Kidney (tissue), 14 donors: ENCODE data around the gene SPTBN1. TPM values are rescaled to one million over a fixed set of nuclear protein-coding genes. Genes with fewer than 3 reads are reported as not detected.

ENCODE experiments used
- DNase-seq, 5 donors: peaks; one replicate each; pipeline ENCODE4 v3.0.0-alpha.2; 2013 to 2020
- FAIRE-seq: peaks from 2 replicates; lab custom pipeline; 2012; peaks lifted over from hg19 to GRCh38; lab: Jason Lieb, UNC
- H3K27ac ChIP-seq, 2 donors: one replicate each; pipeline ENCODE4 v1.7.0; 2013; ENCODE audit warnings: low read depth in 2 of 2, low read length in 2 of 2, inconsistent platforms in 1 of 2
- H3K27me3 ChIP-seq: one replicate; pipeline ENCODE4 v1.7.1; 2013; ENCODE audit warnings: low read length, inconsistent platforms; ENCODE audit not compliant: control insufficient read depth, insufficient read depth
- H3K36me3 ChIP-seq, 3 donors: one replicate each; pipeline versions ENCODE4 v1.7.0 to v1.7.1; 2013; ENCODE audit warnings: low read length in 3 of 3, control low read depth in 1 of 3, inconsistent platforms in 1 of 3; ENCODE audit not compliant: insufficient read depth in 3 of 3, control insufficient read depth in 2 of 3
- H3K4me1 ChIP-seq, 3 donors: one replicate each; pipeline versions ENCODE4 v1.7.0 to v1.7.1; 2013; ENCODE audit warnings: low read length in 3 of 3, inconsistent platforms in 1 of 3, low read depth in 1 of 3; ENCODE audit not compliant: control insufficient read depth in 2 of 3, insufficient read depth in 2 of 3
- H3K4me3 ChIP-seq, 3 donors: one replicate each; pipeline versions ENCODE4 v1.7.0 to v1.8.1; 2013; ENCODE audit warnings: low read length in 3 of 3, control low read depth in 1 of 3, inconsistent platforms in 1 of 3
- H3K9ac ChIP-seq, 3 donors: one replicate each; pipeline versions ENCODE4 v1.7.0 to v1.7.1; 2013; ENCODE audit warnings: low read length in 3 of 3, control low read depth in 1 of 3, inconsistent platforms in 1 of 3
- H3K9me3 ChIP-seq, 3 donors: one replicate each; pipeline versions ENCODE4 v1.7.0 to v1.7.1; 2013; ENCODE audit warnings: low read length in 3 of 3, control low read depth in 1 of 3, inconsistent platforms in 1 of 3; ENCODE audit not compliant: control insufficient read depth in 2 of 3, insufficient read depth in 1 of 3
- intact Hi-C: fragments of 100-400 bp; cut with DNase I; formaldehyde crosslinking; loops from one replicate; pipeline ENCODE4 v1.11.1; 2022
- polyA plus RNA-seq: library from polyadenylated mRNA; stranded (reverse); fragments of 350-450 nt; fragmentation: Illumina TruSeq; extraction: RNeasy Lipid Tissue Mini Kit (QIAGEN cat#74804); gene quantifications from one replicate; pipeline ENCODE4 v1.2.3, GENCODE V29; 2014; ENCODE audit warnings: low read depth, low replicate concordance; ENCODE audit not compliant: insufficient read depth
- total RNA-seq: library from RNA; stranded (reverse); fragmentation: NEBNext Ultra II Directional; extraction: Animal tissue kit (Norgen Biotek cat#: 25700); gene quantifications from one replicate; pipeline ENCODE4 v1.2.1, GENCODE V29; 2021
- TF ChIP-seq, protein P1 (sequence below): IDR thresholded peaks from 3 replicates; pipeline ENCODE4 v1.5.1; 2012; ENCODE audit warnings: mild to moderate bottlenecking, moderate library complexity, borderline replicate concordance; ENCODE audit not compliant: insufficient read depth; ENCODE audit errors: extremely low read depth
- donor health status: control.
- donor health status: control.
- donor health status: control.
- donor health status: control.
- donor health status: control.
- donor health status: DM: yes; HTN: yes; CAD: no.
- donor health status: Normal renal cell carcinoma (clear cell type).

Gene SPTBN1
- total and polyA plus RNA-seq, 2 donors from 2014 or later = 93.2 to 313 TPM

GRCh38 chr2:54435325-54436226 is 20.6 kb upstream of the SPTBN1 start:
- H3K4me1 ChIP-seq = peaks cover 0 to 21% (median 11%) of the 10 kb centered on the region in 3 donors
- H3K27ac ChIP-seq = peak overlapping the region; percentile 61 to 63
- H3K9ac ChIP-seq = peak overlapping the region in 1 of 3 donors; percentile 17
- no peaks in the 10 kb centered on the region for H3K27me3 ChIP-seq
- no peaks in the 10 kb centered on the region for H3K36me3 ChIP-seq
- DNase-seq = no peak
- H3K4me3 ChIP-seq = peak overlapping the region in 1 of 3 donors; percentile 19
- intact Hi-C loops = no loop called here
- TF ChIP-seq, protein P1, sequence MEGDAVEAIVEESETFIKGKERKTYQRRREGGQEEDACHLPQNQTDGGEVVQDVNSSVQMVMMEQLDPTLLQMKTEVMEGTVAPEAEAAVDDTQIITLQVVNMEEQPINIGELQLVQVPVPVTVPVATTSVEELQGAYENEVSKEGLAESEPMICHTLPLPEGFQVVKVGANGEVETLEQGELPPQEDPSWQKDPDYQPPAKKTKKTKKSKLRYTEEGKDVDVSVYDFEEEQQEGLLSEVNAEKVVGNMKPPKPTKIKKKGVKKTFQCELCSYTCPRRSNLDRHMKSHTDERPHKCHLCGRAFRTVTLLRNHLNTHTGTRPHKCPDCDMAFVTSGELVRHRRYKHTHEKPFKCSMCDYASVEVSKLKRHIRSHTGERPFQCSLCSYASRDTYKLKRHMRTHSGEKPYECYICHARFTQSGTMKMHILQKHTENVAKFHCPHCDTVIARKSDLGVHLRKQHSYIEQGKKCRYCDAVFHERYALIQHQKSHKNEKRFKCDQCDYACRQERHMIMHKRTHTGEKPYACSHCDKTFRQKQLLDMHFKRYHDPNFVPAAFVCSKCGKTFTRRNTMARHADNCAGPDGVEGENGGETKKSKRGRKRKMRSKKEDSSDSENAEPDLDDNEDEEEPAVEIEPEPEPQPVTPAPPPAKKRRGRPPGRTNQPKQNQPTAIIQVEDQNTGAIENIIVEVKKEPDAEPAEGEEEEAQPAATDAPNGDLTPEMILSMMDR = no peak
- no peaks in the 10 kb centered on the region for H3K9me3 ChIP-seq
- FAIRE-seq = no peak

GRCh38 chr2:54437588-54437987 is 18.5 kb upstream of the SPTBN1 start:
- TF ChIP-seq, protein P1 = no peak

DNA sequence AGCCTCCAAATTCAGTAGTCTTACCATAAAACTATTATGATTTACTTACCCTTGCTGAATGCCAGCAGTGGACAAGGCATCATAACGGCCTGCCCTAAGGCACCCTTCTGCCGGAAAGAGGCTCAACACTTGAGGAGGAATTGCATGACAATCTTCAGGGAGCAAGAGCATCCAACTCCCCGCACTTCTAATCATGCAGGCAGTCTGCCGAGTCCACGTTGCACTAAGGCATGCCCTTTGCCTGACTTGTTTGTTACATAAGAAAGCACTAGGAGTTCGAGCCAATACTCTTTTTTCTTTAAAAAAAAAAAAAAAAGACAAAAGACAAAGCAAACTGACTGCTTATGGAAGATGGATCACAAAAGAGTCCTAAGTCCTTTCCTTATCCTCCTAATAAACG is 17.9 kb upstream of the SPTBN1 start:
- no peaks in the 10 kb centered on the region for H3K9me3 ChIP-seq
- no peaks in the 10 kb centered on the region for H3K27me3 ChIP-seq
- H3K27ac ChIP-seq = peak overlapping the region; percentile 24 to 38
- no peaks in the 10 kb centered on the region for H3K36me3 ChIP-seq
- H3K4me3 ChIP-seq = peak overlapping the region in 2 of 3 donors; percentile 33 to 54
- peaks cover 0 to 10% (median 4%) of the 10 kb centered on the region in 3 donors for H3K4me1 ChIP-seq
- FAIRE-seq (no peak), DNase-seq (peak in 1 of 5 donors; percentile 79)
- peak overlapping the region in 1 of 3 donors; percentile 30 for H3K9ac ChIP-seq
- intact Hi-C loops = no loop called here
- TF ChIP-seq, protein P1 = no peak

More at GRCh38 chr2:54437588-54437987, 18.5 kb upstream of the SPTBN1 start:
- intact Hi-C loops = no loop called here
- Histone ChIP-seq H3K27me3 (no peaks in the 10 kb centered on the region), H3K4me3 (peak overlapping the region in 2 of 3 donors; percentile 30 to 54), H3K27ac (peak overlapping the region in 1 of 2 donors; percentile 47), H3K9ac (peak overlapping the region in 1 of 3 donors; percentile 30), H3K4me1 (peaks cover 0 to 10% (median 4%) of the 10 kb centered on the region in 3 donors), H3K9me3 (no peaks in the 10 kb centered on the region), H3K36me3 (no peaks in the 10 kb centered on the region)
- DNase-seq = no peak
- no peak for FAIRE-seq
